D341Med (cell line): Measurements from ENCODE around the gene PTBP3.
"Not testable (repeated sequence)": the region's sequence is repeated elsewhere in the genome, so short reads cannot be mapped to it uniquely, and the experiment has no call there.

Source experiments
- DNase-seq: peaks from one replicate; pipeline ENCODE4 v3.0.0; 2012; ENCODE audit warnings: low spot score

Gene PTBP3

GRCh38 chr9:112200711-112201110 lies 132.7 kb downstream of the PTBP3 start:
- DNase-seq = no peak

GRCh38 chr9:112198646-112199045 lies 134.8 kb downstream of the PTBP3 start:
- DNase-seq = no peak

- no peak for DNase-seq
Measured at GRCh38 chr9:112194969-112195431, 138.4 kb downstream of the PTBP3 start.

GRCh38 chr9:112193572-112194288 lies 139.7 kb downstream of the PTBP3 start:
- DNase-seq = no peak

- DNase-seq = not testable (repeated sequence)
Measured at GRCh38 chr9:112190320-112190719, 143.1 kb downstream of the PTBP3 start.

- DNase-seq = no peak
Measured at GRCh38 chr9:112188884-112189283, 144.5 kb downstream of the PTBP3 start.

GRCh38 chr9:112187404-112187803 lies 146.0 kb downstream of the PTBP3 start:
- no peak for DNase-seq

DNA sequence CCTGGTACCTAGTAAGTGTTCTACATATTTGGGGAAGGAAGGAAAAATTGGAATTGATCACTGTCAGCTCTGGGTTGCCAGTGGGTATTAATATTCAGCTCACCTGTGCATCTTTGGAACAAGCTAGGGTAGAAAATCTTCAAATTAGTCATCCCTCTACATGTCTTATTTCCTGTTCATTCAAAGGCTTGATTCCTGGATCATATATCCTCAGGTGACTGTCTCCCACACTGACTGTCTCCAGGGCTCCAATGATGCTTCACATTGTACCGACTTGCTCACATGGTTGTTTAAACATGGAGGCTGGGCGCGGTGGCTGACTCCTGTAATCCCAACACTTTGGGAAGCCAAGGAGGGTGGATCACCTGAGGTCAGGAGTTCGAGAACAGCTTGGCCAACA lies 146.7 kb downstream of the PTBP3 start:
- DNase-seq = no peak

DNA sequence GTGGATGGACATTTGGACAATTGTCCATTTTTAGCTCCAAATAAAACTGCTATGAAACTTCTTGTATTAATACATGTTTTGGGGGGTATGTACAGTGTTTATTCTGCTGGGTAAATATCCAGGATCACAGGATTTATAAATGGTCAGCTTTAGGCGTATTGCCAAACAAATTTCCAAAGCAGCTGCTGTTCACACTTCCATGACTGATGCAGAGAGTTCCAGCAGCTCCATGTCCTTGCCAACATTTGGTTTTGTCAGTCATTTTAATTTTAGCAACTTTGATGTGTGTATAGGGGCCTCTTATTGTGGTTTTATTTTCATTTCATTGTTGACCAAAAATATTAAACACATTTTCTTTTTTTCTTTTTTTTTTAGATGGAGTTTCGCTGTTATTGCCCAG lies 148.5 kb downstream of the PTBP3 start:
- DNase-seq = no peak

- DNase-seq = no peak
Measured at GRCh38 chr9:112184221-112184620, 149.2 kb downstream of the PTBP3 start.

- DNase-seq = no peak
Measured at GRCh38 chr9:112180387-112180881, 153.0 kb downstream of the PTBP3 start.

DNA sequence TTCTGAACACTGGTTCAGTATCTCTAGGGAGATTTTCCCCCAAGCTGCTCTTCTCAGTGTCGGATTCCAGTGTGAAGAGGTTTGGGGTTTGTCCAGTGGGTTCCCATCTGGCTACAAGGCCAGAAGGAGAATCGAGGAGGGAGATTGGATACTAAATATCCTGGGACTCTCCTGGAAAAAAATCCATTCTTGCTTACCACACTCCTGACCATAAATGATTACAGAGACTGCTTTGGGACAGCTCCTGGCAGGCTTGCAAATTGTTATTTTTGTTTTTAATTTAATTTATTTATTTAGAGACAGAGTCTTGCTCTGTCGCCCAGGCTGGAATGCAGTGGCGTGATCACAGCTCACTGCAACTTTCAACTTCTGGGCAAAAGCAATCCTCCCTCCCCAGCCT lies 153.6 kb downstream of the PTBP3 start:
- no peak for DNase-seq

DNA sequence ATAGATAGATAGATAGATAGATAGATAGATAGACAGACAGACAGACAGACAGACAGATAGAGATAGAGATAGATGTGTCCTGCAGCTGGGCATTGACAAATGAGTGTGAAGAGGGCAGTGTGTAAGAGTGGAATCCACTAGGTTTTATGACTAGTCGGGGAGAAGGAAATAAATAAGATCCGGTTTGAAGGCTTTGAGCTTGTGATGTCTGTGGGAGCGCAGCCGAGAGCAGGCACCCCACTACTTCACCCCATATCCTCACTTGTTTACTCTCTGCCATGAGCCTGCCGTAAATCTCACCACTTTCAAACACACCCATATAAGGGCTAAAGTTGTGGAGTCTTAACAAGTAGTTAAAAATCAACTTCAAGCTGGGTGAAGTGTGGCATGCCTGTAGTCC lies 156.9 kb downstream of the PTBP3 start:
- DNase-seq = no peak

DNA sequence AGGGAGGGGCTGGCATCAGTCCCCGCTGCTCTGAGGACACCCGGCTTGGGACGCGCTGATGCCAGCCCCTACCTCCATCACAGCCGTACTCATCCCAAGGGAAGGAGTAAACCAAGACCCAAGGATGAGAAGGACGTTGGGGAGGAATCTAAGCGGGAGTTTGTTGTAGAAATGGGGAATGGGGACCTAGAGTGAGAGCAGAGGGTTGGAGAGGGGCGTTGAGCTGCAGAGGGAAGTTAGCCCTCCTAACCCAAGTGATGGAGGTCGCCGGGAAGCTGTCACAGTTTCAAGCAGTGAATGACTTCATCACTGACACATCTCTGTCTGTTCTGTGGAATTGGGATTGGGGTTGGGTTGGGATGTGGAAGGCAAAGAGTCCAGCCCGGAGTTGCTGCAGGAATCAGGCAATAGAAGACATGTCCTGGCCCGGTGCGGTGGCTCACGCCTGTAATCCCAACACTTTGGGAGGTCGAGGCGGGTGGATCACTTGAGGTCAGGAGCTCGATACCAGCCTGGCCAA lies 157.6 kb downstream of the PTBP3 start:
- DNase-seq = no peak

DNA sequence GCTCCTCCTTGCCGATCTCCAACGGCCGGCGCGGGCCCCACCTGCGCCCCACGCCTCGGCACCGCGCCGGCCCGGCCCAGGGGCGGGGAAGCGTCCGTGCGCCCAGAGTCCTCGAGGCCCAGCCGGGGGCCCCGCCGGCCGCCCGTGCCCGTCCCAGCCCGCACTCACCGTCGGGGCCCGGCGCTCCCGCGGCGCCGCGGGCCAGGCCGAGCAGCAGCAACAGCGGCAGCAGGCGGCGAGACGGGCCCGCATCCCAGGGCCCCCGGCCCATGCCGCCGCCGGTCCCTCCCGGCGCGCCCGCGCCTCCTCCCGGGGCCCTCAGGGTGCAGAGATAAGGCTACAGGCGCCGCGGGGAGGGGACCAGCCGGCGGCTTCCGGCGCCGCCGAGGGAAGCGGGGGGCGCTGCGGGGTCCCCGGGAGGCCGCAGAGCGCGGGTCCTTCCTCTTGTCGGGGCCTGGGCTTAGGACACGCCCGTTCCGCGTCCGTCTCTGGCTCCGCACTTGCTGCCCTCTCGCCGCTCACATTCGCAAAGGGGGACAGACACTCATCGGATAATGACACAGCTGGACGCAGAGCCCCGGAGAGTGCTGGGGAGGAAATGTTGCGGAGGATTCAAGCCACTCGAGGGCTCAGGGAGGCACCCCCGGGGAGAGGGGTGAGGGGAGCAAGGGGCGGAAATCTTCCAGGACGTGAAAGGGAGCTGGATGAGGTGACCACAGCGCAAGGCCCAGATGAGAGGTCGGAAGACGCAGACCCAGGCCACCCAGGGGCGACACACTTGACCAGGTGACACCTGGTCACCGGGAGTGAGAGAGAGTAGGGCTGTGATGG lies 158.2 kb downstream of the PTBP3 start, which contains the start of gene SUSD1:
Gene SUSD1, minus strand, starts transcription at position 333 of the 831 bp plus-strand sequence. Its CDS starts 62 bp downstream, at position 271.
- peak; percentile 86 for DNase-seq

DNA sequence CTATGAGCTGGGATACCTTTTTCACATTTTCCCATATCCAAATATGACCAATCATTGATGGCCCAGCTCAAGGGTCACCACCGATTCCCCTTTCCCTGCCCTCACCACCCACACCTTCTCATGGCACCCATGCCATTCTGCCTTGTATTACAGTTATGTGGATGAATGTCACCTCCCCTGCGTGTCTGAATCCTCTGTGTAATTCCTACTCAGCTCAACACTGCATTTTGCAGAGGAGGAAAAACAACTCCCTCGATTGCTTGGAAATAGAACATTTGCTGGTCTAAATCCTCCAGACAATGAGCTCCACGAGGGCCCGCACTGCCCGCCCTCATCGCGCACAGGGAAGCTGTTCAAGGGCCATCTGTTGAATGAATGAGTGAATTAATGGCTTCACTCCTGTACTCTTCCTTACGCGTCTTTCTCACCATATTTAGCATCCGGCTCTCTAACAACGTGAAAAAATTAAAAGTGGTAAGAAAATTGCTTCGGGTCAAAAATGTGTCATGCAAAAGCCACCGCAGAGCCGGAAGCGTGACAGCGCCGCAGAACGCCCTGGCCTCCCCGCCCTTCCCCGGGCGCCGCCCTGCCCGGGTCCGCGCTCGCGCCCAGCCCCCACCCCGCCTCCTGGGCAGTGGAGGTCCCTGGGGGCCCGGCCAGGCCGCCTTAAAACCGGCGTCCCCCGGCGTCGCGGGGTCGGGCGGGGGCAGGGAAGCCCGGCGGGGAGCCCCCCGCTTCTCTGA lies 159.0 kb downstream of the PTBP3 start:
- DNase-seq = peak; percentile 90

- no peak for DNase-seq
Measured at GRCh38 chr9:112173489-112174221, 159.8 kb downstream of the PTBP3 start.

GRCh38 chr9:112170968-112171367 lies 162.5 kb downstream of the PTBP3 start:
- DNase-seq = no peak

DNA sequence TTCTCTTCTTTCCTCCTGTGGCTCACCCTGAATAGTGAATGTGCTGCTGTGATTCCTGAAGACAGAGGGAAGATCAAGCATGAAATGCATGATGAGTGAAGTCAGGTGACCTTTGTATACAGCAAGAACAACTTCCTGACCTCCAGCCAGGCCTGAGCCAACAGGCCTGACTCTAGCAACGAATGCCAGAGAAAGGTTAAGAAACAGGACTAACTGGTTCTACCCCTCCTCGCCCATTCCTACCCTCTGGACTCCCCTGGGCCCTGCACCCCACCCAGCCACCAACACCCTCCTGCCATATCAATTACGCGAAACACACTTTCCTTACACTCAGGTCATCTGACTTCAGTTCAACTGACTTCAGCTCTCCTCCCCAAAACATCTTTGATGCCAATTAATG lies 163.2 kb downstream of the PTBP3 start:
- DNase-seq = no peak

DNA sequence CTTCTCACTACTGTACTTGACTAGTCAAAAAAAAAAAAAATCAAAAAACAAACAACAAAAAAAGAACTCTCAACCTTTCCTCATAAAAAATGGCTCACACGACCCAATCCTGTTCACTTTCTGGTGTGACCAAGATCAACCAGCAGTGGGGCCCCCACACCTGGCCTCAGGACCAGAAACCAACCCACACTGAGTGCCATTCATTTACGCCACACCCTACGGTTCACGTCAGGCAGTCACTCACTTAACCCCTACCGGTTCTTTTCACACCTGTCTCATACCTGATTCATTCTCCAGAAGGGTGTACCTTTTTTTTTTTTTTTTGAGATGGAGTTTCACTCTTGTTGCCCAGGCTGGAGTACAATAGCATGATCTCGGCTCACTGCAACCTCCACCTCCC lies 164.1 kb downstream of the PTBP3 start:
- no peak for DNase-seq

- no peak for DNase-seq
Measured at GRCh38 chr9:112168197-112168596, 165.2 kb downstream of the PTBP3 start.
